ENCODE results near the gene DIP2B. TPM values are rescaled to one million over a fixed set of nuclear protein-coding genes. Genes with fewer than 3 reads are reported as not detected.

The DIP2B gene
- total RNA-seq, 1 donor from 2014 or later = 37.1 TPM

DNA sequence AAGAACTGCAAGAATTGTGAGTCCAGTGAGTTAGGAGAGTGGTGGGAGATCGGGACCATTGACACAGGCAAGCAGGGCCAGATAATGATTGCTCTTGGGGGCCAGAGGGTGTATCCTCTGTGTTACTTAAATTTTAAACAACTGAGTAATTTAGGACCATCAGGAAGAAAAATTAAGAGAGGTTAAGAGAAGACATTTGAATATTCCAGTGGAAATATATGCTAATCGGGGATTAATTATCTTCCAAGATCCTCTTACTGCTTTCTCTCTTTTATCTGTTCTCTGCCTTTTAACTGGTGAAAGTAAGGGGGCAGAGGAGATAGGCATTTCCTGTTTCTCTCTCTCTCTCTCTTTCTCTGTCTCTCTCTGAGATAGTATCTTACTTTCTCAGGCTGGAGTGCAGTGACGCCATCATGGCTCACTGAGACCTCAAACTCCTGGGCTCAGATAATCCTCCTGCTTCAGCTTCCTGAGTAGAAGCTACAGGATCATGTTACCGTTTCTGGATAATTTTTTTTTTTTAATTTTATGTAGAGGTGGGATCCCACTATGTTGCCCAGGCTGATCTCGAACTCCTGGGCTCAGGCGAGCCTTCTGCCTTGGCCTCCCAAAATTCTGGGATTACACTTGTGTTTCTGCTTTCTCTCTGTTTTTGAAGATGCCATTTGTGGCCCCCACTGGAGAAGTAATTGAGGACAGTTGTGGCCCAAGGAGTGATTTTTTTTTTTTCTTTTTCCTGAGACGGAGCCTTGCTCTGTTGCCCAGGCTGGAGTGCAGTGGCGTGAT is 85.1 kb downstream of the DIP2B start:
- H3K27ac ChIP-seq = no peak overlapping the region
- no peak overlapping the region for H2AFZ ChIP-seq (replicated peaks)
- no peaks in the 10 kb centered on the region for H3F3A ChIP-seq (ENCODE audit: low read depth)
- H3K4me2 ChIP-seq = no peak overlapping the region
- no peaks in the 10 kb centered on the region for H3K36me3 ChIP-seq
- Mint-ChIP-seq H3K4me3 (no peak overlapping the region), H3K4me1 (no peaks in the 10 kb centered on the region), H3K27me3 (ENCODE audit: insufficient read depth, low read depth) (no peaks in the 10 kb centered on the region), H3K36me3 (no peaks in the 10 kb centered on the region), H3K9me3 (no peaks in the 10 kb centered on the region), H3K27ac (no peak overlapping the region)
- H3K9me3 ChIP-seq (ENCODE audit: low read depth) = no peaks in the 10 kb centered on the region
- H4K20me1 ChIP-seq (ENCODE audit: low read depth) = no peaks in the 10 kb centered on the region
- H3K27me3 ChIP-seq = no peaks in the 10 kb centered on the region
- H3K9ac ChIP-seq = no peak overlapping the region
- peaks cover 65% of the 10 kb centered on the region for H3K79me2 ChIP-seq (ENCODE audit: low read depth)
- DNase-seq (ENCODE audit: low spot score) = no peak
- no peak overlapping the region for H3K4me3 ChIP-seq
- H3K4me1 ChIP-seq = no peaks in the 10 kb centered on the region
- TF ChIP-seq, protein P1, sequence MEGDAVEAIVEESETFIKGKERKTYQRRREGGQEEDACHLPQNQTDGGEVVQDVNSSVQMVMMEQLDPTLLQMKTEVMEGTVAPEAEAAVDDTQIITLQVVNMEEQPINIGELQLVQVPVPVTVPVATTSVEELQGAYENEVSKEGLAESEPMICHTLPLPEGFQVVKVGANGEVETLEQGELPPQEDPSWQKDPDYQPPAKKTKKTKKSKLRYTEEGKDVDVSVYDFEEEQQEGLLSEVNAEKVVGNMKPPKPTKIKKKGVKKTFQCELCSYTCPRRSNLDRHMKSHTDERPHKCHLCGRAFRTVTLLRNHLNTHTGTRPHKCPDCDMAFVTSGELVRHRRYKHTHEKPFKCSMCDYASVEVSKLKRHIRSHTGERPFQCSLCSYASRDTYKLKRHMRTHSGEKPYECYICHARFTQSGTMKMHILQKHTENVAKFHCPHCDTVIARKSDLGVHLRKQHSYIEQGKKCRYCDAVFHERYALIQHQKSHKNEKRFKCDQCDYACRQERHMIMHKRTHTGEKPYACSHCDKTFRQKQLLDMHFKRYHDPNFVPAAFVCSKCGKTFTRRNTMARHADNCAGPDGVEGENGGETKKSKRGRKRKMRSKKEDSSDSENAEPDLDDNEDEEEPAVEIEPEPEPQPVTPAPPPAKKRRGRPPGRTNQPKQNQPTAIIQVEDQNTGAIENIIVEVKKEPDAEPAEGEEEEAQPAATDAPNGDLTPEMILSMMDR (IDR thresholded peaks at IDR 0.05) = no peak
- TF ChIP-seq EZH2phosphoT487 (IDR thresholded peaks at IDR 0.05) (no peak), EZH2 (IDR thresholded peaks at IDR 0.05) (no peak)

DNA sequence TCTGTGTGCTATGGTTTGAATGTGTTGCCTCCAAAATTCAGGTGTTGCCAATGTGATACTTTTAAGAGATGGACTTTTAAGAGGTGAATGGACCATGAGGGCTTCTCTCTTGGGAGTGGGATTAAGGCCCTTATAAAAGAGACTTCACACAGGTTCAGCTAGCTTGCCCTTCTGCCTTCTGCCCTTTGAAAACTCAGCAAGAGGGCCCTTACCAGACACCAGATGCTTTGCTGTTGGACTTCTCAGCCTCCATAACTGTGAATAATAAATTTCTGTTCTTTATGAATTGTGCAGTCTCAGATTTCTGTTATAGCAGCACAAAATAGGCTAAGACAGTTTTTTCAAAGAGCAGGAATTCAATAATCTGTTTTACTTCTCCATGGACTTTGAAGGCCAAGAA is 86.1 kb downstream of the DIP2B start:
- peaks cover 60% of the 10 kb centered on the region for H3K79me2 ChIP-seq (ENCODE audit: low read depth)
- H3K27ac Mint-ChIP-seq = no peak overlapping the region

DNA sequence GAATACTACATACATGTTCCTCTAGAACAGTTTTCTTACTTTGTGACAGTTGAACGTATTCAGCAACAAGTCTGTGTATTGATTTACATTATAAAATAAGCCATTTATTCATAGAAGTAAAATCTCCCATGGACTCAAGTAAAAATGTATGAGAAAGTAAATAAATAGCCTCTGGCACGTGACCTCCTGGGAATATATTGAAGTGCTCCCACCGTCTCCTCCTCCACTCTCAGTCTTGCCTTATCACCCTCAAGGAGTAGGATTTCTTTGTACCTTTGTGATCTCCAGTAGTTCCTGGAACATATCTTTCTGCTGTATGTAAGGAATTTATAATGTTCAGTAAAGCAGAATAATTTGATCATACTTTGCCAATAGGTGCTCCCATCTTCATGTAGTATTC is 90.9 kb downstream of the DIP2B start:
- Mint-ChIP-seq H3K4me1 (peaks cover 8% of the 10 kb centered on the region), H3K27ac (no peak overlapping the region), H3K36me3 (peaks cover 6% of the 10 kb centered on the region), H3K4me3 (no peak overlapping the region), H3K9me3 (no peaks in the 10 kb centered on the region), H3K27me3 (ENCODE audit: insufficient read depth, low read depth) (no peaks in the 10 kb centered on the region)
- H2AFZ ChIP-seq (replicated peaks) = no peak overlapping the region
- peaks cover 3% of the 10 kb centered on the region for H3F3A ChIP-seq (ENCODE audit: low read depth)
- H3K79me2 ChIP-seq (ENCODE audit: low read depth) = peaks cover 45% of the 10 kb centered on the region
- peaks cover 3% of the 10 kb centered on the region for H4K20me1 ChIP-seq (ENCODE audit: low read depth)
- no peak overlapping the region for H3K4me2 ChIP-seq
- no peak overlapping the region for H3K9ac ChIP-seq
- no peak overlapping the region for H3K27ac ChIP-seq
- no peaks in the 10 kb centered on the region for H3K27me3 ChIP-seq
- no peaks in the 10 kb centered on the region for H3K9me3 ChIP-seq (ENCODE audit: low read depth)
- no peak overlapping the region for H3K4me3 ChIP-seq
- H3K36me3 ChIP-seq = no peaks in the 10 kb centered on the region
- TF ChIP-seq EZH2phosphoT487 (IDR thresholded peaks at IDR 0.05) (no peak), EZH2 (IDR thresholded peaks at IDR 0.05) (no peak)
- TF ChIP-seq, protein P1 (IDR thresholded peaks at IDR 0.05) = no peak
- no peak for DNase-seq (ENCODE audit: low spot score)
- H3K4me1 ChIP-seq = peaks cover 7% of the 10 kb centered on the region

More for the DNA sequence above, 86.1 kb downstream of the DIP2B start:
- no peak overlapping the region for H3K9ac ChIP-seq
- no peaks in the 10 kb centered on the region for H3K4me1 ChIP-seq
- H3K27me3 ChIP-seq = no peaks in the 10 kb centered on the region
- H3K36me3 Mint-ChIP-seq = no peaks in the 10 kb centered on the region
- H3K4me2 ChIP-seq = no peak overlapping the region
- H4K20me1 ChIP-seq (ENCODE audit: low read depth) = no peaks in the 10 kb centered on the region
- TF ChIP-seq EZH2phosphoT487 (IDR thresholded peaks at IDR 0.05) = no peak
- no peaks in the 10 kb centered on the region for H3K9me3 Mint-ChIP-seq
- H3K4me3 ChIP-seq = no peak overlapping the region
- no peak overlapping the region for H2AFZ ChIP-seq (replicated peaks)
- H3K36me3 ChIP-seq = no peaks in the 10 kb centered on the region
- H3K9me3 ChIP-seq (ENCODE audit: low read depth) = no peaks in the 10 kb centered on the region
- H3K27ac ChIP-seq = no peak overlapping the region
- H3K4me3 Mint-ChIP-seq = no peak overlapping the region
- H3F3A ChIP-seq (ENCODE audit: low read depth) = no peaks in the 10 kb centered on the region
- no peaks in the 10 kb centered on the region for H3K27me3 Mint-ChIP-seq (ENCODE audit: insufficient read depth, low read depth)
- no peaks in the 10 kb centered on the region for H3K4me1 Mint-ChIP-seq
- no peak for DNase-seq (ENCODE audit: low spot score)

Data from neural progenitor cell (in vitro differentiated cells).